ENCODE data around the gene IGFBP5.

IGFBP5 gene

GRCh38 chr2:216663106-216663505 is 32.2 kb downstream of the IGFBP5 start:
- no peak for DNase-seq

GRCh38 chr2:216661639-216662375 is 33.5 kb downstream of the IGFBP5 start:
- peak; percentile 31 to 67 (median 47) for DNase-seq

- DNase-seq = no peak
Measured at GRCh38 chr2:216661051-216661450, 34.3 kb downstream of the IGFBP5 start.

GRCh38 chr2:216660496-216660895 is 34.9 kb downstream of the IGFBP5 start:
- DNase-seq = no peak

- no peak for DNase-seq
Measured at GRCh38 chr2:216659276-216659675, 36.1 kb downstream of the IGFBP5 start.

- DNase-seq = no peak
Measured at GRCh38 chr2:216658757-216659156, 36.6 kb downstream of the IGFBP5 start.

- no peak for DNase-seq
Measured at GRCh38 chr2:216657980-216658379, 37.4 kb downstream of the IGFBP5 start.

GRCh38 chr2:216657086-216657855 is 38.1 kb downstream of the IGFBP5 start:
- DNase-seq = no peak

GRCh38 chr2:216654528-216655052 is 40.8 kb downstream of the IGFBP5 start:
- DNase-seq = no peak

- DNase-seq = no peak
Measured at GRCh38 chr2:216653931-216654365, 41.4 kb downstream of the IGFBP5 start.

GRCh38 chr2:216653093-216653799 is 42.1 kb downstream of the IGFBP5 start:
- DNase-seq = no peak

- DNase-seq = no peak
Measured at GRCh38 chr2:216652566-216652965, 42.8 kb downstream of the IGFBP5 start.

GRCh38 chr2:216651351-216651881 is 43.9 kb downstream of the IGFBP5 start:
- DNase-seq = peak in 1 of 3 donors; percentile 16

- DNase-seq = peak in 1 of 3 donors; percentile 7
Measured at GRCh38 chr2:216650626-216651257, 44.6 kb downstream of the IGFBP5 start.

- DNase-seq = no peak
Measured at GRCh38 chr2:216649574-216649973, 45.8 kb downstream of the IGFBP5 start.

- DNase-seq = peak in 2 of 3 donors; percentile 19 to 25
Measured at GRCh38 chr2:216648105-216648504, 47.2 kb downstream of the IGFBP5 start.

- DNase-seq = no peak
Measured at GRCh38 chr2:216646116-216646515, 49.2 kb downstream of the IGFBP5 start.

- DNase-seq = no peak
Measured at GRCh38 chr2:216645636-216645950, 49.8 kb downstream of the IGFBP5 start.

GRCh38 chr2:216644842-216645635 is 50.3 kb downstream of the IGFBP5 start:
- no peak for DNase-seq

- no peak for DNase-seq
Measured at GRCh38 chr2:216643986-216644659, 51.2 kb downstream of the IGFBP5 start.

- DNase-seq = no peak
Measured at GRCh38 chr2:216637472-216637871, 57.9 kb downstream of the IGFBP5 start.
